Measurements from ENCODE around the gene MYBBP1A. TPM values are rescaled to one million over a fixed set of nuclear protein-coding genes. Genes with fewer than 3 reads are reported as not detected.

MYBBP1A gene
- total and polyA plus RNA-seq, 2 of the 13 experiments (the other 11 are each of a cell fraction or from before 2014, with no cell fraction given) = 18.6 to 54.8 TPM

DNA sequence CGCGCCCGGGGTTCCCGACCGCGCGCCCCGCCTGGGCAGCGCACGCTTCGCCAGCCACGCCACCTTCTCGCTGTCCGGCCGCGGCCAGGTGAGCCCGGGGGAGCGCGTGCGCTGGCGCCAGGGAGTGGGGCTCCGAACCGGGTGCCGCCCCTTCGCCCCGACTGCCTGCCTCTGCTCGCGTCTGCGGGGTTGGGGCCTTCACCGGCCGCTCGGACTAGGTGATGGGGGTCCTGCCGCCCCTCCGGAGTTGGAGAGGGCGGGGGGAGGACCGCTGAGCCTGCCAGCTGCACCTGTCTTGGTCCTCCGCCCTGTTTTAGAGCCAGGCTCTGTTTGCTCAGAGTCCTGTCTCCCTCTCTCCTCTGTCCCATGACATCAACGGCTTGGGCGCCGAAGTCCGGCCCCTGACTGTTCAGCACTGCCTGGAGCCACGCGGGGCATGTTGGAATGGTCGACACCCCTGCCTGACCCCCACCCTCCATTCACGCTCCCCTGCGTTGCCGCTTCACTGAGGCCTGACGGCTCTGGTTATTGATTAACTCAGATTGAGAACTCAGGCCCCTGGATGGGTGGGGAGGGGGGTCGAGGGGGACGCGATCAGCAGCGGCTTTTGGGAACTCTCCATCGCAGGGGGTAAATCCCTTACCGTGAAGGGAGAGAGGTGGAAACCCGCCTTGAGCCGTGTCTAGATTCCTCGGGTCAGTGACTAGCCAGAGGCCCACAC is 29.9 kb upstream of the MYBBP1A start:
- no TSS peak for BruUV-seq (replicated peaks)
- FAIRE-seq = no peak
- Histone ChIP-seq H3K27me3 (ENCODE audit: control insufficient read depth in 1 of 2, insufficient read depth in 2 of 2, low read length in 2 of 2) (peaks cover 1 to 43% of the 10 kb centered on the region in 2 experiments; a peak in 4 of 5 replicates), H3K9ac (ENCODE audit: insufficient read depth, low read depth, low read length) (no peak overlapping the region), H3K79me2 (ENCODE audit: insufficient read depth, low read length) (no peaks in the 10 kb centered on the region), H3K4me2 (ENCODE audit: low read depth, low read length) (peak overlapping the region; percentile 88), H3K4me1 (ENCODE audit: insufficient read depth, low read length) (peaks cover 50% of the 10 kb centered on the region), H4K20me1 (ENCODE audit: insufficient read depth, low read length) (no peaks in the 10 kb centered on the region), H3K9me3 (ENCODE audit: low read length) (no peaks in the 10 kb centered on the region), H3K4me3 (replicated peaks in 1 of 3; ENCODE audit: insufficient read depth in 1 of 3, low read depth in 2 of 3, low read length in 3 of 3) (peak overlapping the region; percentile 58 to 73 (median 61); a peak in 5 of 6 replicates), H2AFZ (ENCODE audit: low read length) (no peak overlapping the region), H3K36me3 (replicated peaks in 1 of 2; ENCODE audit: control insufficient read depth in 1 of 2, insufficient read depth in 2 of 2, low read length in 2 of 2) (no peaks in the 10 kb centered on the region), H3K27ac (ENCODE audit: extremely low read length, insufficient read depth, low read length) (no peak overlapping the region)
- in situ Hi-C loops (cut with HindIII; ENCODE audit: extremely low pct_ligation_motif_present, low pct_unique_long_range_greater_than_20kb) (no loop called here), intact Hi-C loops (cut with micrococcal nuclease; ENCODE audit: unreplicated experiment) (no loop called here)
- WGBS (ENCODE audit: low lambda C conversion rate) = 5% methylated on average over 10 of the region's 57 CpGs
- ChIA-PET POLR2A (interaction anchor here (1.7 kb wide), 1 partner anchor 18 kb away, joined by 4 read pairs; no protein-coding TSS in a partner anchor), CTCF (ENCODE audit: low intra/inter-chr PET ratio, low total read pairs) (interaction anchor here (2.8 kb wide), 1 partner anchor 19 kb away, joined by 13 read pairs; no protein-coding TSS in a partner anchor)
- DNase-seq (ENCODE audit: low spot score) = peak; percentile 36
- peak; percentile 6; the same call in 1 of the 3 replicates for ATAC-seq
- TF ChIP-seq, protein P1, sequence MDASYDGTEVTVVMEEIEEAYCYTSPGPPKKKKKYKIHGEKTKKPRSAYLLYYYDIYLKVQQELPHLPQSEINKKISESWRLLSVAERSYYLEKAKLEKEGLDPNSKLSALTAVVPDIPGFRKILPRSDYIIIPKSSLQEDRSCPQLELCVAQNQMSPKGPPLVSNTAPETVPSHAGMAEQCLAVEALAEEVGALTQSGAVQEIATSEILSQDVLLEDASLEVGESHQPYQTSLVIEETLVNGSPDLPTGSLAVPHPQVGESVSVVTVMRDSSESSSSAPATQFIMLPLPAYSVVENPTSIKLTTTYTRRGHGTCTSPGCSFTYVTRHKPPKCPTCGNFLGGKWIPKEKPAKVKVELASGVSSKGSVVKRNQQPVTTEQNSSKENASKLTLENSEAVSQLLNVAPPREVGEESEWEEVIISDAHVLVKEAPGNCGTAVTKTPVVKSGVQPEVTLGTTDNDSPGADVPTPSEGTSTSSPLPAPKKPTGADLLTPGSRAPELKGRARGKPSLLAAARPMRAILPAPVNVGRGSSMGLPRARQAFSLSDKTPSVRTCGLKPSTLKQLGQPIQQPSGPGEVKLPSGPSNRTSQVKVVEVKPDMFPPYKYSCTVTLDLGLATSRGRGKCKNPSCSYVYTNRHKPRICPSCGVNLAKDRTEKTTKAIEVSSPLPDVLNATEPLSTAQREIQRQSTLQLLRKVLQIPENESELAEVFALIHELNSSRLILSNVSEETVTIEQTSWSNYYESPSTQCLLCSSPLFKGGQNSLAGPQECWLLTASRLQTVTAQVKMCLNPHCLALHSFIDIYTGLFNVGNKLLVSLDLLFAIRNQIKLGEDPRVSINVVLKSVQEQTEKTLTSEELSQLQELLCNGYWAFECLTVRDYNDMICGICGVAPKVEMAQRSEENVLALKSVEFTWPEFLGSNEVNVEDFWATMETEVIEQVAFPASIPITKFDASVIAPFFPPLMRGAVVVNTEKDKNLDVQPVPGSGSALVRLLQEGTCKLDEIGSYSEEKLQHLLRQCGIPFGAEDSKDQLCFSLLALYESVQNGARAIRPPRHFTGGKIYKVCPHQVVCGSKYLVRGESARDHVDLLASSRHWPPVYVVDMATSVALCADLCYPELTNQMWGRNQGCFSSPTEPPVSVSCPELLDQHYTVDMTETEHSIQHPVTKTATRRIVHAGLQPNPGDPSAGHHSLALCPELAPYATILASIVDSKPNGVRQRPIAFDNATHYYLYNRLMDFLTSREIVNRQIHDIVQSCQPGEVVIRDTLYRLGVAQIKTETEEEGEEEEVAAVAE (CRISPR knock-in tag; IDR thresholded peaks at IDR 0.05; ENCODE audit: borderline replicate concordance) = no peak
- TF ChIP-seq ZNF788 (CRISPR knock-in tag; IDR thresholded peaks at IDR 0.05; ENCODE audit: borderline replicate concordance) (0 out of 2 replicates have a peak, but pooled peaks have one; percentile 21), TBL1XR1 (IDR thresholded peaks at IDR 0.05; ENCODE audit: borderline replicate concordance, low read length, partially characterized antibody) (no peak), ZNF563 (CRISPR knock-in tag; IDR thresholded peaks at IDR 0.05) (0 out of 2 replicates have a peak, but pooled peaks have one; percentile 25), AGO2 (optimal IDR thresholded peaks at IDR 0.05; ENCODE audit: low read depth, low read length) (peak; percentile 70), HNRNPK (IDR thresholded peaks at IDR 0.05; ENCODE audit: low read depth, low read length, poor library complexity, severe bottlenecking) (no peak)
- TF ChIP-seq, protein P2, sequence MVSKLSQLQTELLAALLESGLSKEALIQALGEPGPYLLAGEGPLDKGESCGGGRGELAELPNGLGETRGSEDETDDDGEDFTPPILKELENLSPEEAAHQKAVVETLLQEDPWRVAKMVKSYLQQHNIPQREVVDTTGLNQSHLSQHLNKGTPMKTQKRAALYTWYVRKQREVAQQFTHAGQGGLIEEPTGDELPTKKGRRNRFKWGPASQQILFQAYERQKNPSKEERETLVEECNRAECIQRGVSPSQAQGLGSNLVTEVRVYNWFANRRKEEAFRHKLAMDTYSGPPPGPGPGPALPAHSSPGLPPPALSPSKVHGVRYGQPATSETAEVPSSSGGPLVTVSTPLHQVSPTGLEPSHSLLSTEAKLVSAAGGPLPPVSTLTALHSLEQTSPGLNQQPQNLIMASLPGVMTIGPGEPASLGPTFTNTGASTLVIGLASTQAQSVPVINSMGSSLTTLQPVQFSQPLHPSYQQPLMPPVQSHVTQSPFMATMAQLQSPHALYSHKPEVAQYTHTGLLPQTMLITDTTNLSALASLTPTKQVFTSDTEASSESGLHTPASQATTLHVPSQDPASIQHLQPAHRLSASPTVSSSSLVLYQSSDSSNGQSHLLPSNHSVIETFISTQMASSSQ (IDR thresholded peaks at IDR 0.05; ENCODE audit: low read depth) = peak; percentile 63
- TF ChIP-seq, protein P2 (CRISPR knock-in tag; IDR thresholded peaks at IDR 0.05; ENCODE audit: borderline replicate concordance) = peak; percentile 82; the same call in 1 of the 2 replicates
- TF ChIP-seq, protein P3, sequence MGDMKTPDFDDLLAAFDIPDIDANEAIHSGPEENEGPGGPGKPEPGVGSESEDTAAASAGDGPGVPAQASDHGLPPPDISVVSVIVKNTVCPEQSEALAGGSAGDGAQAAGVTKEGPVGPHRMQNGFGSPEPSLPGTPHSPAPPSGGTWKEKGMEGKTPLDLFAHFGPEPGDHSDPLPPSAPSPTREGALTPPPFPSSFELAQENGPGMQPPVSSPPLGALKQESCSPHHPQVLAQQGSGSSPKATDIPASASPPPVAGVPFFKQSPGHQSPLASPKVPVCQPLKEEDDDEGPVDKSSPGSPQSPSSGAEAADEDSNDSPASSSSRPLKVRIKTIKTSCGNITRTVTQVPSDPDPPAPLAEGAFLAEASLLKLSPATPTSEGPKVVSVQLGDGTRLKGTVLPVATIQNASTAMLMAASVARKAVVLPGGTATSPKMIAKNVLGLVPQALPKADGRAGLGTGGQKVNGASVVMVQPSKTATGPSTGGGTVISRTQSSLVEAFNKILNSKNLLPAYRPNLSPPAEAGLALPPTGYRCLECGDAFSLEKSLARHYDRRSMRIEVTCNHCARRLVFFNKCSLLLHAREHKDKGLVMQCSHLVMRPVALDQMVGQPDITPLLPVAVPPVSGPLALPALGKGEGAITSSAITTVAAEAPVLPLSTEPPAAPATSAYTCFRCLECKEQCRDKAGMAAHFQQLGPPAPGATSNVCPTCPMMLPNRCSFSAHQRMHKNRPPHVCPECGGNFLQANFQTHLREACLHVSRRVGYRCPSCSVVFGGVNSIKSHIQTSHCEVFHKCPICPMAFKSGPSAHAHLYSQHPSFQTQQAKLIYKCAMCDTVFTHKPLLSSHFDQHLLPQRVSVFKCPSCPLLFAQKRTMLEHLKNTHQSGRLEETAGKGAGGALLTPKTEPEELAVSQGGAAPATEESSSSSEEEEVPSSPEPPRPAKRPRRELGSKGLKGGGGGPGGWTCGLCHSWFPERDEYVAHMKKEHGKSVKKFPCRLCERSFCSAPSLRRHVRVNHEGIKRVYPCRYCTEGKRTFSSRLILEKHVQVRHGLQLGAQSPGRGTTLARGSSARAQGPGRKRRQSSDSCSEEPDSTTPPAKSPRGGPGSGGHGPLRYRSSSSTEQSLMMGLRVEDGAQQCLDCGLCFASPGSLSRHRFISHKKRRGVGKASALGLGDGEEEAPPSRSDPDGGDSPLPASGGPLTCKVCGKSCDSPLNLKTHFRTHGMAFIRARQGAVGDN (CRISPR knock-in tag; IDR thresholded peaks at IDR 0.05) = peak; percentile 39
